H1 (cell line): Measurements from ENCODE around the gene SPPL2B.

ENCODE experiments used
- CEBPB ChIP-seq: IDR thresholded peaks from 2 replicates; pipeline ENCODE4 v1.6.1; 2012; ENCODE audit warnings: low read depth, low read length
- FOSL1 ChIP-seq: IDR thresholded peaks from 2 replicates; pipeline ENCODE4 v1.6.1; 2011; ENCODE audit warnings: mild to moderate bottlenecking, low read depth, low read length, moderate library complexity; ENCODE audit not compliant: insufficient read depth
- KDM5A ChIP-seq: fragments of 200-600 bp; IDR thresholded peaks from 2 replicates; pipeline ENCODE4 v1.7.1; 2012; ENCODE audit warnings: mild to moderate bottlenecking, low read length, inconsistent platforms, mixed read lengths
- POLR2A ChIP-seq, 2 experiments: IDR thresholded peaks; 1 replicate in 1 of 2; 2 replicates in 1 of 2; pipeline ENCODE4 v1.6.1; 2011; ENCODE audit warnings: low read depth in 2 of 2, low read length in 2 of 2, mild to moderate bottlenecking in 2 of 2; ENCODE audit errors: control extremely low read depth in 1 of 2
- POLR2AphosphoS5 ChIP-seq: IDR thresholded peaks from 2 replicates; pipeline ENCODE4 v1.6.1; 2011; ENCODE audit warnings: low read depth, low read length
- RAD21 ChIP-seq, 2 experiments: IDR thresholded peaks in 1 of 2; conservative IDR thresholded peaks in 1 of 2; 2 replicates each; pipeline ENCODE4 v1.6.1; 2011; ENCODE audit warnings: low read depth in 2 of 2, low read length in 2 of 2, improper control_type of control experiment in 1 of 2, inconsistent platforms in 1 of 2, mild to moderate bottlenecking in 1 of 2, moderate library complexity in 1 of 2
- TF ChIP-seq, protein P1 (sequence below), 3 experiments: IDR thresholded peaks; 1 replicate in 2 of 3; 2 replicates in 1 of 3; pipeline versions ENCODE4 v1.5.1 to v1.6.1; 2011; ENCODE audit warnings: low read length in 3 of 3, mild to moderate bottlenecking in 3 of 3, inconsistent platforms in 2 of 3, low read depth in 1 of 3, moderate library complexity in 1 of 3; ENCODE audit not compliant: insufficient read depth in 1 of 3; ENCODE audit errors: control extremely low read depth in 1 of 3

- TF ChIP-seq POLR2AphosphoS5 (no peak), CEBPB (no peak), FOSL1 (no peak), POLR2A (IDR thresholded peaks at IDR 0.05; ENCODE audit: control extremely low read depth in 1 of 2, low read depth in 2 of 2, low read length in 2 of 2) (no peak), KDM5A (no peak), RAD21 (IDR thresholded peaks at IDR 0.05 in 1 of 2, conservative IDR thresholded peaks at IDR 0.05 in 1 of 2; ENCODE audit: low read depth in 2 of 2, low read length in 2 of 2) (no peak)
- TF ChIP-seq, protein P1, sequence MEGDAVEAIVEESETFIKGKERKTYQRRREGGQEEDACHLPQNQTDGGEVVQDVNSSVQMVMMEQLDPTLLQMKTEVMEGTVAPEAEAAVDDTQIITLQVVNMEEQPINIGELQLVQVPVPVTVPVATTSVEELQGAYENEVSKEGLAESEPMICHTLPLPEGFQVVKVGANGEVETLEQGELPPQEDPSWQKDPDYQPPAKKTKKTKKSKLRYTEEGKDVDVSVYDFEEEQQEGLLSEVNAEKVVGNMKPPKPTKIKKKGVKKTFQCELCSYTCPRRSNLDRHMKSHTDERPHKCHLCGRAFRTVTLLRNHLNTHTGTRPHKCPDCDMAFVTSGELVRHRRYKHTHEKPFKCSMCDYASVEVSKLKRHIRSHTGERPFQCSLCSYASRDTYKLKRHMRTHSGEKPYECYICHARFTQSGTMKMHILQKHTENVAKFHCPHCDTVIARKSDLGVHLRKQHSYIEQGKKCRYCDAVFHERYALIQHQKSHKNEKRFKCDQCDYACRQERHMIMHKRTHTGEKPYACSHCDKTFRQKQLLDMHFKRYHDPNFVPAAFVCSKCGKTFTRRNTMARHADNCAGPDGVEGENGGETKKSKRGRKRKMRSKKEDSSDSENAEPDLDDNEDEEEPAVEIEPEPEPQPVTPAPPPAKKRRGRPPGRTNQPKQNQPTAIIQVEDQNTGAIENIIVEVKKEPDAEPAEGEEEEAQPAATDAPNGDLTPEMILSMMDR (IDR thresholded peaks at IDR 0.05; ENCODE audit: control extremely low read depth in 1 of 3, insufficient read depth in 1 of 3, low read depth in 1 of 3, low read length in 3 of 3) = no peak
Measured at GRCh38 chr19:2352121-2352520, 23.6 kb downstream of the SPPL2B start.
